Neural crest cell (in vitro differentiated cells): ENCODE measurements around the gene CUBN. TPM values are rescaled to one million over a fixed set of nuclear protein-coding genes. Genes with fewer than 3 reads are reported as not detected.

Experiments used
- DNase-seq: peaks from one replicate; pipeline ENCODE4 v3.0.0; 2021; ENCODE audit warnings: low read depth, mixed read lengths, low spot score
- H3K27ac Mint-ChIP-seq: one replicate; pipeline ENCODE4 v1.8.0; 2021; ENCODE audit warnings: mild to moderate bottlenecking, mixed read lengths; ENCODE audit not compliant: unreplicated experiment
- H3K27me3 Mint-ChIP-seq: 2 replicates; pipeline ENCODE4 v1.8.0; 2021; ENCODE audit warnings: low read depth, mild to moderate bottlenecking, mixed read lengths
- H3K36me3 Mint-ChIP-seq: 2 replicates; pipeline ENCODE4 v1.8.0; 2021; ENCODE audit warnings: low read depth, mild to moderate bottlenecking, mixed read lengths
- H3K4me1 Mint-ChIP-seq: 2 replicates; pipeline ENCODE4 v1.8.0; 2021; ENCODE audit warnings: mixed read lengths
- H3K4me3 Mint-ChIP-seq: one replicate; pipeline ENCODE4 v1.8.0; 2021; ENCODE audit warnings: mild to moderate bottlenecking, mixed read lengths
- H3K9me3 Mint-ChIP-seq: 2 replicates; pipeline ENCODE4 v1.8.0; 2021; ENCODE audit warnings: mixed read lengths
- total RNA-seq: library from RNA; stranded (reverse); gene quantifications from 2 replicates; pipeline ENCODE4 v1.2.1, GENCODE V29; 2021
- TF ChIP-seq, protein P1 (sequence below): fragments of 200-600 bp; sonication (generic); conservative IDR thresholded peaks from 2 replicates; pipeline ENCODE4 v1.5.0; 2021; ENCODE audit warnings: antibody characterized with exemption, mild to moderate bottlenecking

The CUBN gene
- total RNA-seq, 1 donor from 2014 or later = 2.2 TPM

DNA sequence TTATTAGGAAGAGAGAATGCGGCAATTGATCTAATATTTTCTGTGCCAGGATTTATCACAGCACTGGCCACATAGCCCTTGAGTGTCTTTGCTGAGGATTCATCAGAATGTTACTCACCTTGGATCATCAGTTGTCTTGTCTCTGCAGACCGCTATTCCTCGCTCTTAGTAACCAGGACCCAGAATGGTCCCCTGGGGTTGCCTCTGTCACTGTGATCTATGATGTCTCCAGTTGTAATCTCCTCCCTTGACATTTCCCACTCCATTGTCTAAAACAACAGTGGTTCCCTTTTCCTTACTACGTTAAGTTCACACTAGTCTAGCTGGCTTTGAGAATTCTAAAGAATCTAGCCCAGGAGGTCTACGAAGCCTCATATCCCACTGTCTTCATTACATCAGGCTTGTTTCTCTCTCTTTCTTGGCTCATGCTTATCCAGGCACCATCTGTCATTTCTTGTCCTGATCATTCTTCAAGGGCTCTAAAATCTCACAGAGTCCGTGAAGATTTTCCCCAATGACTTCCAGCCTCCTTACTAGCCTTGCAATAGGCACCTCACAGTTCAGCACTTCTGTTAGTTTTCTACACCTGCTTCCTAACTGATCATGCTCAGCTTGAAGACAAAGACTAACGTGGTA lies 125.8 kb downstream of the CUBN start:
- H3K27me3 Mint-ChIP-seq = no peaks in the 10 kb centered on the region
- H3K27ac Mint-ChIP-seq = peak overlapping the region; percentile 13
- peak overlapping the region; percentile 9 for H3K4me3 Mint-ChIP-seq
- H3K9me3 Mint-ChIP-seq = no peaks in the 10 kb centered on the region
- peaks cover 81% of the 10 kb centered on the region for H3K4me1 Mint-ChIP-seq
- no peak for DNase-seq
- H3K36me3 Mint-ChIP-seq = no peaks in the 10 kb centered on the region
- TF ChIP-seq, protein P1, sequence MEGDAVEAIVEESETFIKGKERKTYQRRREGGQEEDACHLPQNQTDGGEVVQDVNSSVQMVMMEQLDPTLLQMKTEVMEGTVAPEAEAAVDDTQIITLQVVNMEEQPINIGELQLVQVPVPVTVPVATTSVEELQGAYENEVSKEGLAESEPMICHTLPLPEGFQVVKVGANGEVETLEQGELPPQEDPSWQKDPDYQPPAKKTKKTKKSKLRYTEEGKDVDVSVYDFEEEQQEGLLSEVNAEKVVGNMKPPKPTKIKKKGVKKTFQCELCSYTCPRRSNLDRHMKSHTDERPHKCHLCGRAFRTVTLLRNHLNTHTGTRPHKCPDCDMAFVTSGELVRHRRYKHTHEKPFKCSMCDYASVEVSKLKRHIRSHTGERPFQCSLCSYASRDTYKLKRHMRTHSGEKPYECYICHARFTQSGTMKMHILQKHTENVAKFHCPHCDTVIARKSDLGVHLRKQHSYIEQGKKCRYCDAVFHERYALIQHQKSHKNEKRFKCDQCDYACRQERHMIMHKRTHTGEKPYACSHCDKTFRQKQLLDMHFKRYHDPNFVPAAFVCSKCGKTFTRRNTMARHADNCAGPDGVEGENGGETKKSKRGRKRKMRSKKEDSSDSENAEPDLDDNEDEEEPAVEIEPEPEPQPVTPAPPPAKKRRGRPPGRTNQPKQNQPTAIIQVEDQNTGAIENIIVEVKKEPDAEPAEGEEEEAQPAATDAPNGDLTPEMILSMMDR = no peak

- Mint-ChIP-seq H3K27ac (no peak overlapping the region), H3K9me3 (no peaks in the 10 kb centered on the region), H3K4me1 (peaks cover 78% of the 10 kb centered on the region), H3K36me3 (no peaks in the 10 kb centered on the region), H3K27me3 (no peaks in the 10 kb centered on the region), H3K4me3 (no peak overlapping the region)
- no peak for DNase-seq
- TF ChIP-seq, protein P1 = no peak
These were observed 126.5 kb downstream of the CUBN start for GRCh38 chr10:17003151-17003550.

DNA sequence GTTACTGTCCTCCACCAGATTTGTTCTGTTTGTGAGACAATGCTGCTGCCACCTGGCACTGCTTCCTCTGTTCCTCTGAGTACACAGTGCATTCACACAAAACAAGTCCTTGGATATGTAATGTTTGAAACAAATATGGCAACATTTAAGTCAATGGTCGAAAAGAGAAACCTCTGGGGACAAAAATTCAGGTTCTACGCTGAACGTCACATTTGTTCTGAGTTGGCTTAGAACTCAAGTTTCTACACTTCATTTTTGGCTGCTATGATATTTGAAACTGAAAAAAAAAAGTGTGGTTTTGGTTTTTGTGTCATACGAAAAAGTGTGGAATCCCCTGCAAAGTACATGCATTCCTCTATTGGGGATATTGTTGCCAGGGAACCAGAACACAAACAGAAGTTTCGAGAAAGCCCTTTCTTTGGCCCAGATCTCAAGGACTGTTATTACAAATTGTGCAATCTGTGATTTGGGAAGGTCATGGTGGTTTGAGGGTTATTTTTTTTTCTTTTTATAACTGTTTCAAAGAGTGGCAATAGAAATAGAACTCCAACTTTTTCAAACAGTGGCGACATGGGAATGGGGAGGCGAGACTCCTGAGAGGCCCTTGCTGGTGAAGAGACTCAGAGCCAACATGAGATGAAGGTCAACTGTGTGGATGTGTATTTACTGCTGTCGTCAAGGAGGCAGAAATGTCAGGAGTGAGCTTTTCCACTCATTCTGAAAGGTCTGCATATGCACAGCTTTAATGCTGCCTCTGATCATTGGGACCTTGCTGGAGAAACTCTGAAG lies 127.5 kb downstream of the CUBN start:
- Mint-ChIP-seq H3K27me3 (no peaks in the 10 kb centered on the region), H3K4me3 (no peak overlapping the region), H3K36me3 (no peaks in the 10 kb centered on the region), H3K9me3 (no peaks in the 10 kb centered on the region), H3K4me1 (peaks cover 69% of the 10 kb centered on the region), H3K27ac (peak overlapping the region; percentile 65)
- DNase-seq = no peak
- TF ChIP-seq, protein P1 = no peak

DNA sequence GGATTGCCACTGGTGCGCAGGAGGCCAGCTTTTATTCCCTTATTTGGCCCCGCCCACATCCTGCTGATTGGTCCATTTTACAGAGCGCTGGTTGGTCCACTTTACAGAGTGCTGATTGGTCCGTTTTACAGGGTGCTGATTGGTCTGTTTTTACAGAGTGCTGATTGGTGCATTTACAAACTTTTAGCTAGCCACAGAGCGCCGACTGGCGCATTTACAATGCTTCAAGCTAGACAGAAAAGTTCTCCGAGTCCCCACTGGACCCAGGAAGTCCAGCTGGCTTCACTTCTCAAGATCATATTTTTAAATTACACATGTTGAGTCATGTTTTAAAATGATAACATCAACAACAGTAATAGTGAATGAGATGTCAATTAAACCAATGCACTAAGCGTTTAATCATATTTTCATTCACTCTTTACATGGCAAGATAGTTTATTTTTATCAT lies 128.3 kb downstream of the CUBN start:
- Mint-ChIP-seq H3K4me1 (peaks cover 65% of the 10 kb centered on the region), H3K36me3 (no peaks in the 10 kb centered on the region), H3K27ac (no peak overlapping the region), H3K9me3 (no peaks in the 10 kb centered on the region), H3K27me3 (no peaks in the 10 kb centered on the region), H3K4me3 (no peak overlapping the region)
- TF ChIP-seq, protein P1 = no peak
- DNase-seq = no peak

DNA sequence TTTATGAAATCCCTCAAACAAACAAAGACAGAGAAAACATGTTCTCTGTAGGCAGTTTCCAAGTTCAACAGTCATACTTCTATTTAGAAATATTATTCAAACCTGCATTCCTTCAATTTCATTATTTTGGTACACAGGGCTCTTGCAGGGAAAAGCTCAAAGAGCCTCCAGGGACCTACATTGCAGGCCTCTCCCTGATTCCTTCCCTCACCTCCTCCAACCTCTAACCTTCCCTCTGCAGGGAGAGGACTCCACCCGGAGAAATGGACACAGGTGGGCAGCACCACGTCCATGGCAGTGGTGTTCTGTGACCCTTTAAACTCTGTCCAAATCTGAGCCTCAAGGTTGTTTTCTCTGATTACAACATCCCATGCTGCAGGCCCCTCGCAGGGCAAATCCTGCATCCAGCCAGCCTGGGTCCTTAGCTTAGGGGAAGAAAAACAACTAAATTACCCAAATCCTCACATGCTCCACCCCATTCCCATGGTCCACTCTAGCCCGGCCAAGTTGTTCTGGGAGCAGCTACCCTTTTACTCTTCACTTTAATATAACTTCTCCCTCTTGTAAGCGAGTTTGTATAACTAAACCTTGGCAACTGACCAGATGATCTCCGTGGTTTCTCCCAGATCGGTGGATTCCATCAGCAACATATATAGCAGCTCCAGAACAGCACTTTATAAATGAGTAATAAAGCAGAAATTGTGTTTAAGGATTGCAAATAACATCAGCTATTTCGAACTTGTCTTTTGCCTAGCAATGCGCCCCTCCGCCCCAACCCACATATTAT lies 129.8 kb downstream of the CUBN start:
- peaks cover 63% of the 10 kb centered on the region for H3K4me1 Mint-ChIP-seq
- no peaks in the 10 kb centered on the region for H3K36me3 Mint-ChIP-seq
- no peak overlapping the region for H3K27ac Mint-ChIP-seq
- TF ChIP-seq, protein P1 = no peak
- DNase-seq = no peak
- no peaks in the 10 kb centered on the region for H3K27me3 Mint-ChIP-seq
- H3K9me3 Mint-ChIP-seq = no peaks in the 10 kb centered on the region
- H3K4me3 Mint-ChIP-seq = no peak overlapping the region
